ENCODE data around the gene PDZD7. TPM values are rescaled to one million over a fixed set of nuclear protein-coding genes. Genes with fewer than 3 reads are reported as not detected.

Gene PDZD7
- polyA plus RNA-seq, 3 donors, result 0.25 to 3.3 (median 2.3) TPM

DNA sequence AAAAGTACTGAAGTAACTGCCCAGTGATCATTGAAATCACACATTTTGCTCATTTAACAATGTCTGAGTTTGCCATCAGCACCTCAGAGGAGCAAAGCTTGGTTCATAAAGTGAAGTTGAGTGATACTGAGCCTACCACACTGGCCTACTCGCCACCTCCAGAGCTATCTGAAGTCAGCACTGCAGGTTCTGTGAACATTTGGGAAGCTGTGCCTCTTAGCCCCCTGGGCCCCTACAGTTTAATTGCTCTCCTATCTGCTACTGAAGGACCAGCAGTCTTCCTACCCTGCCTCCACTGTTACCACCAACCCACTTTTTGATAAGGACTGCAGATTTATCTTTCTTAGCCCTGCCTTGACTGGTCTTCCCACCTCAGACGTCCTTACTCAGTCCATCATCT, 63.6 kb downstream of the PDZD7 start:
- no peak overlapping the region for H3K27ac ChIP-seq (ENCODE audit: low read depth, low read length)
- WGBS, 3 donors, result 82 to 88% (median 86%) methylated on average over 2 of the region's 2 CpGs

DNA sequence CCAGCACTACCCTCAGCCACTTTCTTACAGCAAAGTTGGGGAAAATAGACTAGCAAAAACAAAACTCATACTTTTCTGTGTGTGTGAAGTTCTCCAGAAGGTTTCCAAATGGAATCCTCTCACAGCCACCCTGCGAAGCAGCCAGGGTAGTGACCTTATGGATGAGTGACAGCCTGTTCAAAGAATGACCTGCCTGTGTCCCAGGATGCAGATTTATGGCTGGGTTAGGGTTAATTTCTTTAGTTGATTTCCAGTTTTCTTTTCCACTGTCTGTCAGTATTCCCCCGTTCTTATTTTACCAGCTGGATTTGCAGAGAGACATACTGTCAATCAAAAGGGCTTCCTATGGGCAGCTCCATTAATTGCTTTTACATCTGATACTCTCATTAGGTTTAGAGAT, 64.0 kb downstream of the PDZD7 start:
- 28 to 85% (median 83%) methylated on average over 2 of the region's 2 CpGs for WGBS, 3 donors
- H3K27ac ChIP-seq (ENCODE audit: low read depth, low read length), result no peak overlapping the region

DNA sequence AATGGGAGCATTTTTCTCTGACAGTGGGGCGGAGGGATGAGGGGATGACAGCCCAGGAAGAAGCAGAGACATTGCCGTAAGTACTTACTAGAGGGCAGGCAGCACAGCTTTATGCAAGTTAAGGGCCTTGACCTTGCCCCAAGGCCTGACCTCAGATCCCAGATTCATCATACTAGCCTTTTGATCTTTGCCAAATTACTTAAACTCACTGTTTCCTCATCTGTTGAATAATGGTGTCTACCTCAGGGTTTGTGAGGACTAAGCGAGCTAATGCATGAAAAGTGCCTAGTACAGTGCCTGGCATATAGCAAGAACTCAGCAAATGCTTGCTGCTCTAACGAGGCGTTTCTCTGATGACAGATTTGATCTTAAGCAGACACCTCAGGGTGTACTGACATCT, 65.1 kb downstream of the PDZD7 start:
- 68 to 69% (median 69%) methylated on average over 5 of the region's 5 CpGs for WGBS, 3 donors
- H3K27ac ChIP-seq (ENCODE audit: low read depth, low read length), result no peak overlapping the region

DNA sequence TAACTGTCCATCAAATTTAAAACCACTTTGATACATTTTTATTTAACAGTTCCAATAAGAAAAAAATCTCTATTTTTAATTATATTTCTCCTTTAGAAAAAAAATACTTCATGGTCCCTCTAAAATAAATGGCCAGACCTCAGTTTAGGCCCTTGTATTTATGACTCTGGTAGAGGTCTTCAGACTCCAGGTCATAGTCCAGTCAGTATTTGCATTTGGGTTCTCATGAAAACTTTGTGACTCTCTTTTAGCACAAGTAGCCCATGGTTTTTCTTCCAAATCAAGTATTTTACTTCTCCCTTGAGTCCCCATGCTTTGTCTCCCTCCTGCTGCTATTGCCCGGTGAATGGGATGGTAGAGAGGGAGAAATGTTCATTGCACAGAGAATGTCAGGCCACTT, 67.1 kb downstream of the PDZD7 start:
- no peak overlapping the region for H3K27ac ChIP-seq (ENCODE audit: low read depth, low read length)
- 97 to 100% (median 100%) methylated on average over 1 of the region's 1 CpG for WGBS, 3 donors

DNA sequence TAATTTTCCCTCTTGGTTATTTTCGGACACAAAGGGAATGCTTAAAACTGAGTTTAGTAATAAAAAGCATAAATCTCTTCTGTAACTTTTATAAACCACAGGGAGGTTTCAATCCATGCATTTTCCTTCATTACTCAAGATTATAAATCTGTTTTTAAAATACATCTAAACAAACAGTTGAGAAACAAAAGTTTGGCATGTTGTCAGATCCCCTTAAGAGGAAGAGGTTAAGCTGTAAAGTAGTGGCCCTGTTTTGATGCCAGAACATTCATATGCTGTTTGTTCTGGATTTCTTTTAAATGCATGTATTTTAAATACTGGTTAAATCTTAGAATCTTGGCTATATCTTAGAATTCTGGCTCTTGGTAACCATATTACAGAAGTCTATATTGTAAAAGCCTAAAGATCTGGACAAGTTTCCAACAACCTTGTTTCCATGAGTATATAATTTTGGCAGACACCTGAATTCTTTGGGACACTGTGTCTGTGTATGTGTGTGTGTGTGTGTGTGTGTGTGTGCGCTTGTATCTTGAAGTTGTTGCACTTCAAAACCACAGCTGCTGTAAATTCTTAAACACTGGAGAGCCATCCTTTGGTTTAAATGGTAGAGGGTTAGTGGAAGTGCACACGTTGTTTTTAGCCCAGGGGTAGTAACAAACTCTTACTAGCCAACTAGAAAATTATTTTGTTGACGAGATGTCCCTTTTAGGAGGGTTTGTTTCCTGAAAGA, 68.4 kb downstream of the PDZD7 start:
- no peak overlapping the region for H3K27ac ChIP-seq (ENCODE audit: low read depth, low read length)
- WGBS, 3 donors, result 81 to 91% (median 89%) methylated on average over 4 of the region's 4 CpGs

DNA sequence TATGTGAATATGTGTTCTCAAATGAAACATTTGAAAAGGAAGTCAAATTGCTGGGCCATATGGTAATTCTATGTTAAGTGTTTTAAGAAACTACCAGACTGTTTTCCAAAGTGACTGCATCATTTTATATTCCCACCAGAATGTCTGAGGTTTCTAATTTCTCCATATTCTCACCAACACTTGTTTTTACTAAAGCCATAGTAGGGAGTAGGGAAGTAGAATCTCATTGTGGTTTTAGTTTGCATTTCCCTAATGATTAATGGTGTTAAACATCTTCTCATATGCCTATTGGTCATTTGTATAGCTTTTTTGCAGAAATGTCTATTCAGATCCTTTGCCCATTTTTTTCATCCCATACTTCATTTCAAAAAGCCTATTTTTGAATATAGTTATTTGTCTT, 70.7 kb downstream of the PDZD7 start:
- no peak overlapping the region for H3K27ac ChIP-seq (ENCODE audit: low read depth, low read length)

Other genes starting within 250 kb of the PDZD7 start
- 1 to 10 TPM; 4.8 to 8.7 (median 6.1) TPM for gene SLF2, start 118.2 kb downstream of the PDZD7 start, polyA plus RNA-seq
- 10 to 100 TPM in 1 of 3 donors, 1 to 10 TPM in 2; 1.6 to 10.0 (median 2.3) TPM for gene SEMA4G, start 61.6 kb downstream of the PDZD7 start, polyA plus RNA-seq
- gene MRPL43, start 43.6 kb downstream of the PDZD7 start, polyA plus RNA-seq, result 100 to 1,000 TPM in 1 of 3 donors, 10 to 100 TPM in 2; 76.5 to 109 (median 96.3) TPM
- 1 to 10 TPM; 3.7 to 9.0 (median 4.9) TPM for gene TWNK, start 43.6 kb downstream of the PDZD7 start, polyA plus RNA-seq
- 100 to 1,000 TPM in 1 of 3 donors, 10 to 100 TPM in 2; 22.4 to 105 (median 91.5) TPM for gene LZTS2, start 31.3 kb downstream of the PDZD7 start, polyA plus RNA-seq
- 10 to 100 TPM; 17.0 to 47.8 (median 27.0) TPM for gene SFXN3, start 105 bp upstream of the PDZD7 start, polyA plus RNA-seq
- gene KAZALD1, start 30.9 kb upstream of the PDZD7 start, polyA plus RNA-seq, result 1 to 10 TPM; 1.2 to 9.2 (median 3.1) TPM
- under 1 TPM in 2 of 3 donors, not detected in 1; 0.02 to 0.09 TPM for gene TLX1, start 100.2 kb upstream of the PDZD7 start, polyA plus RNA-seq
- not detected for gene LBX1, start 198.3 kb upstream of the PDZD7 start, polyA plus RNA-seq